K562 (cell line): Measurements from ENCODE around the gene MIS18A. TPM values are rescaled to one million over a fixed set of nuclear protein-coding genes. Genes with fewer than 3 reads are reported as not detected.

Experiments used
- ATAC-seq: fragments of 200-7000 bp; cut with Tn5 transposase; 3 replicates; pipeline ENCODE4 v1.9.1; 2020; ENCODE audit warnings: moderate library complexity
- BruUV-seq: library from RNA; stranded (reverse); fragments of 400-500 nt; replicated peaks from 2 replicates; lab custom pipeline; 2021; lab: Mats Ljungman, UMichigan
- CTCF ChIA-PET: fragments of 300-600 bp; formaldehyde crosslinking; extraction: SDS; loops from one replicate; lab custom pipeline; 2021; ENCODE audit warnings: low intra/inter-chr PET ratio; lab: Yijun Ruan, JAX
- POLR2A ChIA-PET: fragments of 300-600, 350-650 bp; sonication (Branson Sonifier 250); formaldehyde crosslinking; extraction: SDS; loops from one replicate; lab custom pipeline; 2021; ENCODE audit warnings: antibody characterized with exemption, inconsistent platforms; lab: Yijun Ruan, JAX
- DNase-seq, 4 experiments: peaks; one replicate each; pipeline versions ENCODE4 v3.0.0 to v3.0.0-alpha.2; 2011 to 2018; ENCODE audit warnings: low spot score in 3 of 4, mixed read lengths in 3 of 4; ENCODE audit errors: extremely low read depth in 1 of 4
- FAIRE-seq: peaks from 2 replicates; lab custom pipeline; 2011; peaks lifted over from hg19 to GRCh38; lab: Jason Lieb, UNC
- H2AFZ ChIP-seq: 2 replicates; pipeline ENCODE4 v1.6.0; 2011; ENCODE audit warnings: low read depth, low read length, control low read depth, inconsistent platforms
- H3K27ac ChIP-seq: fragments of 200-600 bp; 3 replicates; pipeline ENCODE4 v1.8.0; 2011; ENCODE audit warnings: low read depth, mild to moderate bottlenecking, control low read depth, inconsistent platforms, low read length, moderate library complexity, mixed read lengths; ENCODE audit errors: extremely low read depth
- H3K27me3 ChIP-seq, 2 experiments: fragments of 300-600 bp in 1 of 2; 2 replicates in 1 of 2; 3 replicates in 1 of 2; pipeline versions ENCODE4 v1.6.0 to v1.8.0; 2011; ENCODE audit warnings: inconsistent platforms in 2 of 2, low read length in 2 of 2, mild to moderate bottlenecking in 1 of 2, mixed read lengths in 1 of 2, moderate library complexity in 1 of 2; ENCODE audit not compliant: control insufficient read depth in 2 of 2, insufficient read depth in 2 of 2
- H3K36me3 ChIP-seq: fragments of 300-600 bp; 3 replicates; pipeline ENCODE4 v1.8.0; 2011; ENCODE audit warnings: mild to moderate bottlenecking, low read length, inconsistent platforms; ENCODE audit not compliant: control insufficient read depth, insufficient read depth
- H3K4me1 ChIP-seq, 2 experiments: fragments of 200-600 bp in 1 of 2; replicated peaks in 1 of 2; 2 replicates in 1 of 2; 3 replicates in 1 of 2; pipeline versions ENCODE4 v1.5.1 to v1.8.0; 2011; ENCODE audit warnings: inconsistent platforms in 2 of 2, low read length in 2 of 2, mild to moderate bottlenecking in 1 of 2, mixed read lengths in 1 of 2, moderate library complexity in 1 of 2; ENCODE audit not compliant: control insufficient read depth in 2 of 2, insufficient read depth in 2 of 2
- H3K4me2 ChIP-seq: 2 replicates; pipeline ENCODE4 v1.6.1; 2011; ENCODE audit warnings: low read length, control low read depth, inconsistent platforms, mixed read lengths; ENCODE audit not compliant: insufficient read depth
- H3K4me3 ChIP-seq: fragments of 200-600 bp; sonication (generic), shearing (Covaris generic); 2 replicates; pipeline ENCODE4 v1.5.1; 2016; ENCODE audit warnings: control low read depth, inconsistent platforms
- H3K79me2 ChIP-seq: fragments of 200-600 bp; 3 replicates; pipeline ENCODE4 v1.8.0; 2011; ENCODE audit warnings: low read length, inconsistent platforms; ENCODE audit not compliant: control insufficient read depth, insufficient read depth
- H3K9ac ChIP-seq, 2 experiments: 2 replicates each; pipeline versions ENCODE4 v1.6.0 to v1.6.1; 2011; ENCODE audit warnings: low read depth in 2 of 2, low read length in 2 of 2, control low read depth in 1 of 2, inconsistent platforms in 1 of 2, mild to moderate bottlenecking in 1 of 2, mixed read lengths in 1 of 2; ENCODE audit not compliant: insufficient read depth in 1 of 2
- H3K9me1 ChIP-seq: one replicate; pipeline ENCODE4 v1.6.0; 2011; ENCODE audit warnings: inconsistent platforms, mild to moderate bottlenecking, low read length, moderate library complexity; ENCODE audit not compliant: control insufficient read depth, insufficient read depth
- H3K9me3 ChIP-seq: replicated peaks from 2 replicates; pipeline ENCODE4 v1.5.1; 2011; ENCODE audit warnings: low read depth, low read length, inconsistent platforms; ENCODE audit not compliant: control insufficient read depth, insufficient read depth
- H4K20me1 ChIP-seq: replicated peaks from 2 replicates; pipeline ENCODE4 v1.6.1; 2011; ENCODE audit warnings: low read length, inconsistent platforms, mixed read lengths; ENCODE audit not compliant: control insufficient read depth, insufficient read depth
- BRCA1 ChIP-seq, 2 experiments: fragments of 450-650 bp in 1 of 2; sonication (generic) in 1 of 2; formaldehyde crosslinking in 1 of 2; IDR thresholded peaks; 2 replicates each; pipeline versions ENCODE4 v1.5.0 to v1.6.1; 2017 to 2020; ENCODE audit warnings: mild to moderate bottlenecking in 1 of 2, missing genetic modification reagents in 1 of 2
- CREB1 ChIP-seq, 2 experiments: sonication (generic) in 1 of 2; formaldehyde crosslinking in 1 of 2; IDR thresholded peaks; 2 replicates each; pipeline versions ENCODE4 v1.6.1 to v1.8.0; 2012 to 2022; ENCODE audit warnings: inconsistent platforms in 1 of 2, mild to moderate bottlenecking in 1 of 2, missing genetic modification reagents in 1 of 2, moderate library complexity in 1 of 2
- HDAC6 ChIP-seq: IDR thresholded peaks from 2 replicates; pipeline ENCODE4 v1.6.1; 2012; ENCODE audit warnings: low read depth, mild to moderate bottlenecking, control low read depth, inconsistent platforms, low read length, moderate library complexity
- HMGN3 ChIP-seq: IDR thresholded peaks from 2 replicates; pipeline ENCODE4 v1.6.1; 2011; ENCODE audit warnings: borderline replicate concordance, low read depth, mild to moderate bottlenecking, mixed read lengths, low read length; ENCODE audit not compliant: insufficient read length; ENCODE audit errors: extremely low read depth
- MEIS2 ChIP-seq: fragments of 450-650 bp; IDR thresholded peaks from 2 replicates; pipeline ENCODE4 v1.6.1; 2014; ENCODE audit warnings: mild to moderate bottlenecking; ENCODE audit not compliant: partially characterized antibody
- MTA2 ChIP-seq: fragments of 450-650 bp; IDR thresholded peaks from 2 replicates; pipeline ENCODE4 v1.6.1; 2016; ENCODE audit warnings: low read depth
- PHB ChIP-seq: fragments of 250-450 bp; sonication (Bioruptor Pico); IDR thresholded peaks from 2 replicates; pipeline ENCODE4 v1.5.0; 2021
- ZKSCAN8 ChIP-seq: fragments of 200-800 bp; sonication (Bioruptor generic); IDR thresholded peaks from 2 replicates; pipeline ENCODE4 v1.6.1; 2016; ENCODE audit warnings: missing genetic modification characterization, missing compliant biosample characterization
- ZNF507 ChIP-seq: conservative IDR thresholded peaks from 2 replicates; pipeline ENCODE4 v1.6.1; 2017; ENCODE audit warnings: missing genetic modification characterization, missing compliant biosample characterization
- ZNF785 ChIP-seq: fragments of 250-450 bp; sonication (Bioruptor Pico); IDR thresholded peaks from 2 replicates; pipeline ENCODE4 v1.4.0; 2020; ENCODE audit warnings: mild to moderate bottlenecking
- WGBS: fragments of 100-300 bp; shearing (Covaris generic); methylation state at CpG from one replicate; pipeline ENCODE4 v1.1.6; 2016; ENCODE audit warnings: low coverage, mixed read lengths; ENCODE audit not compliant: insufficient coverage; ENCODE audit errors: missing lambda C conversion rate; 5-methylcytosine and 5-hydroxymethylcytosine counted together
- in situ Hi-C: fragments of 300-500 bp; cut with MboI; formaldehyde crosslinking; loops from 4 replicates; pipeline ENCODE4 v1.15.0; 2018; ENCODE audit warnings: inconsistent platforms, mixed read lengths
- intact Hi-C: fragments of 100-400 bp; cut with micrococcal nuclease; formaldehyde crosslinking; loops from 2 replicates; pipeline ENCODE4 v1.14.2; 2022
- polyA plus RNA-seq, 8 experiments: library from polyadenylated mRNA; depleted of rRNA in 4 of 8; stranded (reverse) in 5 of 8; unstranded in 3 of 8; fragments of >200 nt; fragmentation: Nextera tagmentation in 2 of 8; fragmentation: Illumina TruSeq in 1 of 8; extraction: Ambion mirVana in 2 of 8; extraction: Trizol in 1 of 8; gene quantifications; 2 replicates each; pipeline versions ENCODE4 v1.2.1 to v1.2.3, GENCODE V29; 2011 to 2014; ENCODE audit warnings: inconsistent platforms in 1 of 8, missing spikeins in 1 of 8
- total RNA-seq, 7 experiments: library from RNA; depleted of rRNA in 6 of 7; stranded (reverse); fragments of >200 nt in 6 of 7; fragmentation: Illumina TruSeq in 2 of 7; extraction: Trizol in 2 of 7; gene quantifications; 2 replicates each; pipeline versions ENCODE4 v1.2.1 to v1.2.3, GENCODE V29; 2011 to 2021; ENCODE audit warnings: low replicate concordance in 1 of 7
- TF ChIP-seq, protein P1 (sequence below), 3 experiments: IDR thresholded peaks in 2 of 3; conservative IDR thresholded peaks in 1 of 3; 2 replicates each; pipeline ENCODE4 v1.5.1; 2011 to 2012; ENCODE audit warnings: low read length in 3 of 3, mild to moderate bottlenecking in 3 of 3, control low read depth in 2 of 3, improper control_type of control experiment in 1 of 3, inconsistent platforms in 1 of 3, low read depth in 1 of 3, mixed read lengths in 1 of 3, moderate library complexity in 1 of 3; ENCODE audit not compliant: insufficient read depth in 2 of 3

The MIS18A gene
- total and polyA plus RNA-seq, 9 of the 15 experiments (the other 6 are each of a cell fraction or from before 2014, with no cell fraction given) = 17.7 to 75.3 (median 60.3) TPM

GRCh38 chr21:32240851-32241687 is 37.8 kb downstream of the MIS18A start:
- POLR2A ChIA-PET = no interaction called here
- no peak overlapping the region for H3K4me3 ChIP-seq
- no peak for TF ChIP-seq CREB1 (IDR thresholded peaks at IDR 0.05)
- TF ChIP-seq CREB1 (CRISPR knock-in tag; IDR thresholded peaks at IDR 0.05) = no peak
- no peak for TF ChIP-seq PHB
- no peak for TF ChIP-seq ZKSCAN8 (CRISPR knock-in tag)
- TF ChIP-seq MEIS2 = no peak
- no peak for TF ChIP-seq MTA2
- no peak for TF ChIP-seq HDAC6
- TF ChIP-seq ZNF507 (tag) = no peak
- TF ChIP-seq, protein P1, sequence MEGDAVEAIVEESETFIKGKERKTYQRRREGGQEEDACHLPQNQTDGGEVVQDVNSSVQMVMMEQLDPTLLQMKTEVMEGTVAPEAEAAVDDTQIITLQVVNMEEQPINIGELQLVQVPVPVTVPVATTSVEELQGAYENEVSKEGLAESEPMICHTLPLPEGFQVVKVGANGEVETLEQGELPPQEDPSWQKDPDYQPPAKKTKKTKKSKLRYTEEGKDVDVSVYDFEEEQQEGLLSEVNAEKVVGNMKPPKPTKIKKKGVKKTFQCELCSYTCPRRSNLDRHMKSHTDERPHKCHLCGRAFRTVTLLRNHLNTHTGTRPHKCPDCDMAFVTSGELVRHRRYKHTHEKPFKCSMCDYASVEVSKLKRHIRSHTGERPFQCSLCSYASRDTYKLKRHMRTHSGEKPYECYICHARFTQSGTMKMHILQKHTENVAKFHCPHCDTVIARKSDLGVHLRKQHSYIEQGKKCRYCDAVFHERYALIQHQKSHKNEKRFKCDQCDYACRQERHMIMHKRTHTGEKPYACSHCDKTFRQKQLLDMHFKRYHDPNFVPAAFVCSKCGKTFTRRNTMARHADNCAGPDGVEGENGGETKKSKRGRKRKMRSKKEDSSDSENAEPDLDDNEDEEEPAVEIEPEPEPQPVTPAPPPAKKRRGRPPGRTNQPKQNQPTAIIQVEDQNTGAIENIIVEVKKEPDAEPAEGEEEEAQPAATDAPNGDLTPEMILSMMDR (IDR thresholded peaks at IDR 0.05 in 2 of 3, conservative IDR thresholded peaks at IDR 0.05 in 1 of 3; ENCODE audit: insufficient read depth in 2 of 3, low read depth in 1 of 3, low read length in 3 of 3) = no peak
- TF ChIP-seq BRCA1 (IDR thresholded peaks at IDR 0.05) = no peak
- no peak for TF ChIP-seq BRCA1 (CRISPR knock-in tag; IDR thresholded peaks at IDR 0.05)
- TF ChIP-seq HMGN3 = no peak
- no peak for TF ChIP-seq ZNF785 (CRISPR knock-in tag)
- TF ChIP-seq, all 486 proteins: peak for 0
- DNase-seq (no peak), FAIRE-seq (no peak), ATAC-seq (no peak)
- 2% methylated on average over 7 of the region's 7 CpGs for WGBS
- Histone ChIP-seq H4K20me1 (no peaks in the 10 kb centered on the region), H3K27ac (no peak overlapping the region), H3K9me3 (no peaks in the 10 kb centered on the region), H3K27me3 (peaks cover 30 to 39% of the 10 kb centered on the region in 2 experiments), H3K36me3 (no peaks in the 10 kb centered on the region), H3K9me1 (no peaks in the 10 kb centered on the region), H3K4me1 (no peaks in the 10 kb centered on the region), H3K4me2 (no peak overlapping the region), H2AFZ (no peak overlapping the region), H3K79me2 (no peaks in the 10 kb centered on the region), H3K9ac (no peak overlapping the region)
- CTCF ChIA-PET = no interaction called here
- intact Hi-C loops = no loop called here
- in situ Hi-C loops = loop anchor here (10.0 kb wide), 1 partner anchor 446 kb away; no protein-coding TSS in a partner anchor
- BruUV-seq = no TSS peak
